Tibial artery (tissue), 4 donors: ENCODE measurements around the gene ABCC1.

Experiments
- DNase-seq, 2 donors: peaks; one replicate each; pipeline ENCODE4 v3.0.0-alpha.2; 2019
- H3K27ac ChIP-seq, 2 donors: fragments of 200-600 bp; sonication (generic) in 1 of 2; 1 replicate in 1 of 2; 2 replicates in 1 of 2; pipeline ENCODE4 v1.5.1; 2018 to 2019; ENCODE audit warnings: mild to moderate bottlenecking in 1 of 2
- H3K27me3 ChIP-seq, 2 donors: fragments of 200-600 bp; sonication (generic) in 1 of 2; one replicate each; pipeline versions ENCODE4 v1.5.1 to v1.6.0; 2016 to 2019
- H3K36me3 ChIP-seq, 3 donors: fragments of 200-600 bp; sonication (generic) in 2 of 3; one replicate each; pipeline ENCODE4 v1.5.1; 2016 to 2019; ENCODE audit warnings: mild to moderate bottlenecking in 2 of 3
- H3K4me1 ChIP-seq, 4 donors: fragments of 200-600 bp; sonication (generic) in 2 of 4; 1 replicate in 3 of 4; 2 replicates in 1 of 4; pipeline ENCODE4 v1.5.1; 2016 to 2019
- H3K4me3 ChIP-seq, 2 donors: fragments of 200-600 bp; sonication (generic) in 1 of 2; 1 replicate in 1 of 2; 2 replicates in 1 of 2; pipeline ENCODE4 v1.5.1; 2018 to 2019; ENCODE audit warnings: mild to moderate bottlenecking in 2 of 2
- H3K9me3 ChIP-seq, 3 donors: fragments of 200-600 bp; sonication (generic) in 1 of 3; one replicate each; pipeline ENCODE4 v1.5.1; 2016 to 2019
- intact Hi-C: fragments of 100-400 bp; cut with DNase I; formaldehyde crosslinking; loops from one replicate; pipeline ENCODE4 v1.15.0; 2023; ENCODE audit warnings: low total_unique reads
- TF ChIP-seq, protein P1 (sequence below), 2 experiments: fragments of 200-600 bp in 1 of 2; fragments of 450-650 bp in 1 of 2; IDR thresholded peaks; one replicate each; pipeline ENCODE4 v1.5.1; 2017 to 2019; ENCODE audit warnings: antibody characterized with exemption in 2 of 2, mild to moderate bottlenecking in 1 of 2, moderate library complexity in 1 of 2

The ABCC1 gene

DNA sequence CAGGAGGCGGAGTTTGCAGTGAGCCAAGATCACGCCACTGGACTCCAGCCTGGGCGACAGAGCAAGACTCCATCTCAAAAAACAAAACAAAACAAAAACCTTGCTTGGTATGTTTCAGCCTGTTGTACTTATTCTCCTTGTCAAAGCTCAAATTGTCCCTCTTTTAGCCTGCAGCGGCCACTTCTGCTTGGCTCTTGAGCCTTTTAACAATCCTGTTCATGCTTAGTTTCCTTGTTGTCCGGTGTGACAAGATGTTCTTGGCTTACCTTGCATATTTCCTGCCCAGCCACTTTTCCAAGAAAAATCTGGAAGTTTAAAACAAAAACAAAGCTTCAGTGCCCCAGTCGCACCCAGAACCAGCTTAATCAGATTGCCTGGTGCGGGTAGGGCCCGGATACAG, 81.0 kb downstream of the ABCC1 start:
- intact Hi-C loops = no loop called here
- H3K9me3 ChIP-seq = no peaks in the 10 kb centered on the region
- no peak for DNase-seq
- no peak overlapping the region for H3K4me3 ChIP-seq
- TF ChIP-seq, protein P1, sequence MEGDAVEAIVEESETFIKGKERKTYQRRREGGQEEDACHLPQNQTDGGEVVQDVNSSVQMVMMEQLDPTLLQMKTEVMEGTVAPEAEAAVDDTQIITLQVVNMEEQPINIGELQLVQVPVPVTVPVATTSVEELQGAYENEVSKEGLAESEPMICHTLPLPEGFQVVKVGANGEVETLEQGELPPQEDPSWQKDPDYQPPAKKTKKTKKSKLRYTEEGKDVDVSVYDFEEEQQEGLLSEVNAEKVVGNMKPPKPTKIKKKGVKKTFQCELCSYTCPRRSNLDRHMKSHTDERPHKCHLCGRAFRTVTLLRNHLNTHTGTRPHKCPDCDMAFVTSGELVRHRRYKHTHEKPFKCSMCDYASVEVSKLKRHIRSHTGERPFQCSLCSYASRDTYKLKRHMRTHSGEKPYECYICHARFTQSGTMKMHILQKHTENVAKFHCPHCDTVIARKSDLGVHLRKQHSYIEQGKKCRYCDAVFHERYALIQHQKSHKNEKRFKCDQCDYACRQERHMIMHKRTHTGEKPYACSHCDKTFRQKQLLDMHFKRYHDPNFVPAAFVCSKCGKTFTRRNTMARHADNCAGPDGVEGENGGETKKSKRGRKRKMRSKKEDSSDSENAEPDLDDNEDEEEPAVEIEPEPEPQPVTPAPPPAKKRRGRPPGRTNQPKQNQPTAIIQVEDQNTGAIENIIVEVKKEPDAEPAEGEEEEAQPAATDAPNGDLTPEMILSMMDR (IDR thresholded peaks at IDR 0.05) = no peak
- no peaks in the 10 kb centered on the region for H3K27me3 ChIP-seq
- peaks cover 0 to 36% (median 7%) of the 10 kb centered on the region in 4 donors for H3K4me1 ChIP-seq
- H3K27ac ChIP-seq = peak overlapping the region in 1 of 2 donors; percentile 6
- H3K36me3 ChIP-seq = peaks cover 0 to 18% (median 9%) of the 10 kb centered on the region in 3 donors

DNA sequence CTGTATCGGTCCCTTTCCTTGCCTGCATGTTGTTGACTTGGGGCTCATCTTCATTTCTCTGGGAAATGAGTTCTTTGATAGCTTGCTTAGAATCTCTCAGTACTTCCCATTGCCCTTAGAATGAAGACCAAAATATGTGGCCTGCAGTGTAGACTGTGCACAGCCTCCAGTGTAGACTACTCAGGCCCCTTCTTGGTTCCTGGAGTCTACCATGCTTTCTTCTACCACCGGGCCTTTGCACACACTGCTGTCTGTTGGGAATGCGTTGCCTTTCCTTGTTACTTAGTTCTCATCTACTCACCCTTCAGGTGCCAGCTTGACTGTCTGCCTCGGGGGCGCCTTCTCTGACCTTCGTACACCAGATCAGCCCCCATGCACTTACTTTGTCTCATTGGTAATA, 82.0 kb downstream of the ABCC1 start:
- peaks cover 3 to 28% (median 18%) of the 10 kb centered on the region in 3 donors for H3K36me3 ChIP-seq
- no peak overlapping the region for H3K4me3 ChIP-seq
- H3K27me3 ChIP-seq = no peaks in the 10 kb centered on the region
- DNase-seq = no peak
- no peak overlapping the region for H3K27ac ChIP-seq
- H3K9me3 ChIP-seq = no peaks in the 10 kb centered on the region
- intact Hi-C loops = no loop called here
- H3K4me1 ChIP-seq = peaks cover 0 to 28% (median 2%) of the 10 kb centered on the region in 4 donors
- TF ChIP-seq, protein P1 (IDR thresholded peaks at IDR 0.05) = no peak

DNA sequence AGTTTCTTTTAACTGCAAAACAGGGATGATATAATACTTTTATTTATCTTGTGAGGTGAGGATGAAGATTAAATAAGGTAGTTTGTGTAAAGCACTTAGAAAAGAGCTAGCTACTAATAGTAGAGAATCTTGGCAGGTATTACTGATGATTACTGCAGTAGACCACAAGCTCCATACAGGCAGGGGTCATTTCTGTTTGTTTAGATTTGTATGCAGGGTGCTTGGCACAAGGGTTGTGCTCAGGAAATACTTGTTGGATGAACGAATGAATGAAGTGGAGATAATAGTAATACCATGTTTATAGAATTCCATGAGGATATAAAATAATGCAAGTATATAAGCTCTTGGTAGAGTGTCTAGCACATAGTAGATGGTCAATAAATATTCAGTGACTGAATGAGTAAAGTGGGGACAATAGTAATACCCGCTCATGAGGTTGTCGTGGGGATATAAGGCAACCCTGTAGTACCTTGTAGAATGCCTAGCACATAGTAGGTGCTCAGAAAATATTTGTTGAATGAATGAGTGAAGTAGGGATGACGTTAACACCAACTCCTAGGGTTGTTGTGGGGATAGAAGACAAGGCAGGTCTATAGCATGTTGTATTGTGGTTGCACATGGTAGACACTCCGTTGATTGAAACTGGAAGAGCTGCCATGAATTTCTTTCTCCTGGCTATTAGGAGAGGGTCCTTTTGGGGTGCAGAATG, 83.0 kb downstream of the ABCC1 start:
- intact Hi-C loops = no loop called here
- Histone ChIP-seq H3K4me3 (no peak overlapping the region), H3K36me3 (peaks cover 13 to 38% (median 28%) of the 10 kb centered on the region in 3 donors), H3K27ac (no peak overlapping the region), H3K4me1 (peaks cover 0 to 21% (median 2%) of the 10 kb centered on the region in 4 donors), H3K9me3 (no peaks in the 10 kb centered on the region), H3K27me3 (no peaks in the 10 kb centered on the region)
- no peak for DNase-seq
- TF ChIP-seq, protein P1 (IDR thresholded peaks at IDR 0.05) = no peak

DNA sequence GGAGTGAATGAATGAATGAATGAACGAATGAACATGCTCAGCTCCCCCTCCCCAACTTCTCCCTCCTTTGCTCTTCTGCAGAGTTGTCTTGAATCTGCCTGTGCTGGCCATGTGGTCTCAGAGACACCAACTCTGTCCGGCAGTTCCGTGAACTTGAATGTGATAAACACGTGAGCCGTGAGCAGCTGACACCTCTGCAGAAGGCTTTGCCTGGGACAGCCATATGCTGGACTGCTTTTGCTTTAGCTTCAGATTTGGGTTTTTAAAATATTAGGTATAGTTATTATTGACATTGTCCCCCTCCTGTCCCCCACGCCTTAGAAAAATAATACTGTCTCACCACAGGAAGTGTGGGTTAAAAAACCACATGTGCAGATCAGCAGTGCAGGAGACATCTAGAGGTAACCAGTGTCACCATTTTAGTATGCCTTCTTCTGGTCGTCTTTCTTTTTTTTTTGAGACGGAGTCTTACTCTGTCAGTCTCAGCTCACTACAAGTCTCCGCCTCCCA, 83.8 kb downstream of the ABCC1 start:
- intact Hi-C loops = no loop called here
- Histone ChIP-seq H3K36me3 (peaks cover 17 to 46% (median 36%) of the 10 kb centered on the region in 3 donors), H3K4me1 (peaks cover 0 to 21% (median 2%) of the 10 kb centered on the region in 4 donors), H3K27me3 (no peaks in the 10 kb centered on the region), H3K9me3 (no peaks in the 10 kb centered on the region), H3K4me3 (no peak overlapping the region), H3K27ac (no peak overlapping the region)
- TF ChIP-seq, protein P1 (IDR thresholded peaks at IDR 0.05) = no peak
- no peak for DNase-seq

DNA sequence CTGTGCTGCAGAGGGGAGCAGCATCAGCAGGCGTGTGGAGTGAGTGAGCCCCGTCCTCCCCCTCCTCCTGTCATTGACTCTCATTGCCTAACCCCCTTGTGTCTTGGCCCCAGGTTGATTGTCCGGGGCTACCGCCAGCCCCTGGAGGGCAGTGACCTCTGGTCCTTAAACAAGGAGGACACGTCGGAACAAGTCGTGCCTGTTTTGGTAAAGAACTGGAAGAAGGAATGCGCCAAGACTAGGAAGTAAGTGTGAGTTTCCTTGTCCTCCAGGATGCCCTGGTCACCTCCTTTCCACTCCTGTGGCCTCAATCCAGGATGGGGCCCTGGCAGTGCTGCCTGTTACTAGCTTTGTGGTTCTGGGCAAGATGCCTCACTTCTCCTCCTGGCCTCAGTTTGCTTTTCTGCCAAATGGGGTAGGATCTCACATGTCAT, 87.0 kb downstream of the ABCC1 start:
- TF ChIP-seq, protein P1 (IDR thresholded peaks at IDR 0.05) = no peak
- Histone ChIP-seq H3K36me3 (peaks cover 26 to 58% (median 43%) of the 10 kb centered on the region in 3 donors), H3K27me3 (no peaks in the 10 kb centered on the region), H3K4me1 (peaks cover 0 to under 1% (median 0%) of the 10 kb centered on the region in 4 donors), H3K9me3 (no peaks in the 10 kb centered on the region), H3K27ac (no peak overlapping the region), H3K4me3 (no peak overlapping the region)
- intact Hi-C loops = no loop called here
- no peak for DNase-seq
